CD4-positive, alpha-beta memory T cell (primary cell): Measurements from ENCODE around the gene ACOT6. TPM values are rescaled to one million over a fixed set of nuclear protein-coding genes. Genes with fewer than 3 reads are reported as not detected.
"Not testable (repeated sequence)": the region's sequence is repeated elsewhere in the genome, so short reads cannot be mapped to it uniquely, and the experiment has no call there.

Experiments used
- CTCF ChIA-PET: fragments of 350-600 bp; sonication (Branson Sonifier 250); formaldehyde crosslinking; loops from one replicate; lab custom pipeline; 2021; ENCODE audit warnings: inconsistent platforms; ENCODE audit not compliant: partially characterized antibody; lab: Charles Lee
- POLR2A ChIA-PET: fragments of 350-600 bp; sonication (Branson Sonifier 250); formaldehyde crosslinking; loops from one replicate; lab custom pipeline; 2021; ENCODE audit not compliant: partially characterized antibody; lab: Charles Lee
- DNase-seq, 5 donors: peaks; one replicate each; pipeline versions ENCODE4 v3.0.0 to v3.0.0-alpha.2; 2020 to 2022; ENCODE audit warnings: mixed read lengths in 1 of 5
- H3K27ac ChIP-seq: one replicate; pipeline ENCODE4 v1.7.0; 2013; ENCODE audit warnings: low read depth, low read length
- H3K27me3 ChIP-seq: 2 replicates; pipeline ENCODE4 v1.7.0; 2013; ENCODE audit warnings: mild to moderate bottlenecking, low read length, moderate library complexity; ENCODE audit not compliant: insufficient read depth
- H3K36me3 ChIP-seq: 2 replicates; pipeline ENCODE4 v1.7.0; 2013; ENCODE audit warnings: mild to moderate bottlenecking, low read length, moderate library complexity; ENCODE audit not compliant: insufficient read depth
- H3K4me1 ChIP-seq: 2 replicates; pipeline ENCODE4 v1.7.0; 2013; ENCODE audit warnings: mild to moderate bottlenecking, low read length, moderate library complexity; ENCODE audit not compliant: insufficient read depth
- H3K4me3 ChIP-seq, 2 donors: one replicate each; pipeline ENCODE4 v1.7.0; 2013; ENCODE audit warnings: low read length in 2 of 2, mild to moderate bottlenecking in 1 of 2
- H3K9me3 ChIP-seq, 2 donors: one replicate each; pipeline ENCODE4 v1.7.0; 2013; ENCODE audit warnings: low read length in 2 of 2, control low read depth in 1 of 2; ENCODE audit not compliant: control insufficient read depth in 1 of 2
- H3K27ac Mint-ChIP-seq, 7 donors: one replicate each; pipeline ENCODE4 v1.8.0; 2020 to 2021; ENCODE audit warnings: mixed read lengths in 7 of 7, mild to moderate bottlenecking in 6 of 7, inconsistent platforms in 3 of 7, moderate library complexity in 3 of 7
- H3K27me3 Mint-ChIP-seq, 2 donors: one replicate each; pipeline ENCODE4 v1.8.0; 2020 to 2021; ENCODE audit warnings: mixed read lengths in 2 of 2
- H3K36me3 Mint-ChIP-seq, 2 donors: one replicate each; pipeline ENCODE4 v1.8.0; 2020 to 2021; ENCODE audit warnings: mixed read lengths in 2 of 2, inconsistent platforms in 1 of 2, mild to moderate bottlenecking in 1 of 2
- H3K4me1 Mint-ChIP-seq, 4 donors: one replicate each; pipeline ENCODE4 v1.8.0; 2020 to 2021; ENCODE audit warnings: mixed read lengths in 4 of 4, mild to moderate bottlenecking in 1 of 4
- H3K4me3 Mint-ChIP-seq, 8 donors: one replicate each; pipeline ENCODE4 v1.8.0; 2020 to 2021; ENCODE audit warnings: mixed read lengths in 8 of 8, mild to moderate bottlenecking in 7 of 8, moderate library complexity in 6 of 8, inconsistent platforms in 3 of 8
- H3K9me3 Mint-ChIP-seq, 8 donors: one replicate each; pipeline ENCODE4 v1.8.0; 2020 to 2021; ENCODE audit warnings: mixed read lengths in 8 of 8, mild to moderate bottlenecking in 5 of 8, inconsistent platforms in 3 of 8, moderate library complexity in 1 of 8
- intact Hi-C: fragments of 100-400 bp; cut with micrococcal nuclease; formaldehyde crosslinking; loops from one replicate; pipeline ENCODE4 v1.15.1; 2023
- polyA plus RNA-seq, 2 donors: library from polyadenylated mRNA; unstranded; fragments of 300-500 nt; fragmentation: Illumina TruSeq; gene quantifications; one replicate each; pipeline ENCODE4 v1.2.3, GENCODE V29; 2021
- total RNA-seq, 2 experiments: library from RNA; stranded (reverse); gene quantifications; one replicate each; pipeline ENCODE4 v1.2.3, GENCODE V29; 2021

ACOT6 gene
- total and polyA plus RNA-seq, 4 experiments from 2014 or later, result not detected

DNA sequence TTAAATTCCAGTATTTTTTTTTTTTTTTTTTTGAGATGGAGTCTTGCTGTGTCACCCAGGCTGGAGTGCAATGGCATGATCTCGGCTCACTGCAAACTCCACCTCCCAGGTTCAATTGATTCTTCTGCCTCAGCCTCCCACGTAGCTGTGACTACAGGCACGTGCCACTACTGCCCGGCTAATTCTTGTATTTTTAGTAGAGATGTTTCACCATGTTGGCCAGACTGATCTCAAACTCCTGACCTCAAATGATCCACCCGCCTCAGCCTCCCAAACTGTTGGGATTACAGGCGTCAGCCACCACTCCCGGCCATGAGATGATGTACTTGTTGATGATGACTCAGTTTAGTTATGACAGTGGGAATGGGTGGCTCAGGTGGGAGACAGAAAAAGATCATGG, 38.1 kb upstream of the ACOT6 start:
- intact Hi-C loops, DNase-seq, H3K36me3 ChIP-seq, POLR2A ChIA-PET, H3K27me3 ChIP-seq, H3K9me3 ChIP-seq, H3K4me3 Mint-ChIP-seq, H3K27ac ChIP-seq, H3K4me3 ChIP-seq, H3K9me3 Mint-ChIP-seq, CTCF ChIA-PET, H3K27me3 Mint-ChIP-seq: not testable (repeated sequence)
- Mint-ChIP-seq H3K27ac (peak overlapping the region in 2 of 7 donors; percentile 29 to 55), H3K4me1 (peaks cover 3 to 15% (median 10%) of the 10 kb centered on the region in 4 donors), H3K36me3 (peaks cover 13 to 28% of the 10 kb centered on the region in 2 donors)
- peaks cover 14% of the 10 kb centered on the region for H3K4me1 ChIP-seq

- ChIA-PET CTCF (interaction anchor here (0.7 kb wide), 1 partner anchor 43 kb away, joined by 4 read pairs; no protein-coding TSS in a partner anchor), POLR2A (no interaction called here)
- H3K36me3 Mint-ChIP-seq, result peaks cover 19 to 28% of the 10 kb centered on the region in 2 donors
- Histone ChIP-seq H3K27ac (no peak overlapping the region), H3K4me1 (peaks cover 1% of the 10 kb centered on the region), H3K4me3 (no peak overlapping the region), H3K27me3 (no peaks in the 10 kb centered on the region), H3K36me3 (peaks cover 3% of the 10 kb centered on the region), H3K9me3 (no peaks in the 10 kb centered on the region)
- no peaks in the 10 kb centered on the region for H3K9me3 Mint-ChIP-seq
- intact Hi-C loops, result no loop called here
- no peak overlapping the region for H3K4me3 Mint-ChIP-seq
- no peaks in the 10 kb centered on the region for H3K4me1 Mint-ChIP-seq
- no peaks in the 10 kb centered on the region for H3K27me3 Mint-ChIP-seq
- DNase-seq, result no peak
- H3K27ac Mint-ChIP-seq, result no peak overlapping the region
Measured at GRCh38 chr14:73576391-73576790, 35.9 kb upstream of the ACOT6 start.

DNA sequence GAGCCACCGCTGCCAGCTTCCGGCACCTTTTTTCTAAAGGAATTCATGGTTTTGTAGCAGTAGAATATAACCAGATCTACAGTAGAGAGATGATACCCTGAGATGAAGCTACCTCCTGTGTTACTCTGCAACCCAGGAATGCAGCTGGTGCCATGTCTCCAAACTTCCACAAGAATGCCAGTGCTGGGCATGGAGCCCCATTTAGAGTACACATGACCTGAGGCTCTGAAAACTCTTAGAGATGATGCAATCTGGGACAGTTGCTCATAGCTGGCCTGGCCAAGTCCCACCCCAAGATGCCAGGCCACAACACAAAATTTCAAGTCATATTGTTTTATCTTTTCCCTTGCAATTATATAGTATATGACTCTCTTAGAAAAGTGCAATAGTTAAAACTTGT, 35.1 kb upstream of the ACOT6 start:
- H3K4me1 Mint-ChIP-seq, H3K27ac ChIP-seq, H3K27me3 Mint-ChIP-seq, DNase-seq, intact Hi-C loops, H3K36me3 ChIP-seq, H3K27me3 ChIP-seq, H3K9me3 Mint-ChIP-seq, H3K4me3 ChIP-seq, H3K27ac Mint-ChIP-seq, POLR2A ChIA-PET, H3K4me1 ChIP-seq, H3K4me3 Mint-ChIP-seq, H3K9me3 ChIP-seq: not testable (repeated sequence)
- H3K36me3 Mint-ChIP-seq, result peaks cover 18 to 29% of the 10 kb centered on the region in 2 donors
- CTCF ChIA-PET, result interaction anchor here (1.2 kb wide), 1 partner anchor 56 kb away, joined by 4 read pairs; no protein-coding TSS in a partner anchor

DNA sequence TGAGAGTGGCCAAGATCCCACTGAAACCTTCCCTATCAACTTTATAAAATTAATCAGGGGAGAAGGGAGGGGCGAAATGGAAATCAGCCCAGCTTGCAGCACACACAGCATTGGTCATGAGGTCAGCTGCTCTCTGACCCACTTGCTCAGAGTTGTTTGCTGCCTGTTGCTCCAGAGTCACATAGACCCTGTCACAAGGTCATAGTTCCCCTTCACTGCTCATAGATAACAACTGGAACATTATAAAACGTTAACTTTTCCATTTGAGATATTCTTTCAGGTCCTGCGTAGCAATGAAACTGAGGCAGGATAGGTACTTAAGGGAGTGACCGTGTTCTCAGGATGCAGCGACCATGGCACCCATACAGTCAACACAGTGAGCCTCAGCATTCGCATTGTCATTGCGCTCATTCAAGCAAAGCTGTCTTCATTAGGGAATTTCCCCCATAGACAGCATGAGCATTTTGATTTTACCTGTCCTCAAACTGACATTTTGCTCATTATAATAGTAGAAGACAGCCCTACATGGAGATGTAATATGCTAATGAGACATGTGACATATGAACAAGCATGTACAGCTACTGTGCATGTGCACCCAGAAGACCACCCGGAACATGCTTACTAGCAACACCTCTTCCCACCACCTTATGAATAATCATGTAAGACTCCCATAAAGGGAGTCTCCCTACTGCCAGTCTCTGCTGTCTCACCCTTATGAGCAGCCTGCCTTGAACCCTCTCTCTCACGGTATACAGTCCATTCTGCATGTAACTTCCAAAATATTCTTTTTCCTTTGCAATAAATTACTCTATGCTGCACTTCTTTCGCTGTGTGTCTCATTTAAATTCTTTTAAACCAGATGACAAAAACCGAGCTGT, 30.0 kb upstream of the ACOT6 start:
- H3K4me3 ChIP-seq, H3K27ac Mint-ChIP-seq, H3K9me3 Mint-ChIP-seq, H3K27me3 Mint-ChIP-seq, H3K27me3 ChIP-seq, H3K4me1 ChIP-seq, H3K9me3 ChIP-seq, POLR2A ChIA-PET, H3K4me3 Mint-ChIP-seq, H3K36me3 ChIP-seq, H3K27ac ChIP-seq, intact Hi-C loops, H3K4me1 Mint-ChIP-seq, DNase-seq: not testable (repeated sequence)
- CTCF ChIA-PET, result interaction anchor here (1.1 to 1.3 kb wide), 2 partner anchors 12 to 13 kb away, joined by 3 to 4 read pairs; partner anchors contain the start of gene ACOT2
- H3K36me3 Mint-ChIP-seq, result peaks cover 10 to 14% of the 10 kb centered on the region in 2 donors

DNA sequence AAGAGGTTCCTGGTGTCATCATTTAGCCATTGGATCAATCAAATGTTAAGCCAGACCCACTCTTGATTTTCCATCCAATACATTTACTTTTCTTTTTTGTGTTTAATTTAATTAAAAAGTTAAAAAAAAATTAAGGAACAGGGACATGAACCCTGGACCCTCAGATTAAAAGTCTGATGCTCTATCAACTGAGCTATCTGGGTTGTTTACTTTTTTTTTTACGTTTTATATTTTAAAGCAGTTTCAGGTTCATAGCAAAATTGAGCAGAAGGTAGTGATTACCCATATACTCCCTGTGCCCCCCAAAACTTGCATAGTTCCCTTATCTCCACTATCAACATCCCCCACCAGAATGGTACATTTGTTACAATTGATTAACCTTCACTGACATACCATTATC, 23.6 kb upstream of the ACOT6 start:
- Histone ChIP-seq H3K4me3 (no peak overlapping the region), H3K27me3 (no peaks in the 10 kb centered on the region), H3K9me3 (no peaks in the 10 kb centered on the region), H3K4me1 (peaks cover 10% of the 10 kb centered on the region), H3K36me3 (no peaks in the 10 kb centered on the region), H3K27ac (no peak overlapping the region)
- intact Hi-C loops, result loop anchor here (1.0 kb wide), 1 partner anchor 23 kb away; no protein-coding TSS in a partner anchor
- POLR2A ChIA-PET, result no interaction called here
- CTCF ChIA-PET, result interaction anchor here (2.1 to 2.5 kb wide), 2 partner anchors 19 to 24 kb away, joined by 9 to 18 read pairs; partner anchors contain the start of genes ACOT2 and ACOT6
- DNase-seq, result no peak
- H3K27ac Mint-ChIP-seq, result peak overlapping the region in 1 of 7 donors; percentile 5
- H3K9me3 Mint-ChIP-seq, result no peaks in the 10 kb centered on the region
- H3K36me3 Mint-ChIP-seq, result no peaks in the 10 kb centered on the region
- H3K27me3 Mint-ChIP-seq, result no peaks in the 10 kb centered on the region
- peaks cover 5 to 10% (median 6%) of the 10 kb centered on the region in 4 donors for H3K4me1 Mint-ChIP-seq
- no peak overlapping the region for H3K4me3 Mint-ChIP-seq

DNA sequence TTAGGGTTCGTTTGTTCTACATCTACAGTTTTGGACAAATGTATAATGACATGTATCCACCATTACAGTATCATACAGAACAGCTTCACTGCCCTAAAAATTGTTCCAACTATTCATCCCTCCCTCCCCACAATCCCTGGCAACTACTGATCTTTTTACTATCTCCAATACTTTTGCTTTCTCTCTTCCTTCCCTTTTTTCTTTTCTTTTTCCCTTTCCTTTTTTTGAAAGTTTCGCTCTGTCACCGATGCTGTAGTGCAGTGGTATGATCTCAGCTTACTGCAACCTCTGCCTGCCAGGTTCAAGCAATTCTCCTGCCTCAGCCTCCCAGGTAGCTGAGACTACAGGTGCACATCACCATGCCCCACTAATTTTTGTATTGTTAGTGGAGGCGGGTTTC, 23.2 kb upstream of the ACOT6 start:
- H3K27ac ChIP-seq, result no peak overlapping the region
- peak overlapping the region in 1 of 8 donors; percentile 12 for H3K4me3 Mint-ChIP-seq
- H3K27me3 Mint-ChIP-seq, result no peaks in the 10 kb centered on the region
- H3K4me3 ChIP-seq, result no peak overlapping the region
- ChIA-PET CTCF (interaction anchor here (0.7 to 2.5 kb wide), 3 partner anchors 19 to 24 kb away, joined by 3 to 18 read pairs (median 9); partner anchors contain the start of genes ACOT2 and ACOT6), POLR2A (interaction anchor here (1.8 to 4.4 kb wide), 2 partner anchors 20 to 23 kb away, joined by 8 to 93 read pairs; partner anchors contain the start of genes ACOT2 and ACOT6)
- peaks cover 5 to 10% (median 7%) of the 10 kb centered on the region in 4 donors for H3K4me1 Mint-ChIP-seq
- intact Hi-C loops, result loop anchor here (1.0 kb wide), 1 partner anchor 24 kb away; no protein-coding TSS in a partner anchor
- no peaks in the 10 kb centered on the region for H3K36me3 ChIP-seq
- no peaks in the 10 kb centered on the region for H3K9me3 ChIP-seq
- H3K27me3 ChIP-seq, result no peaks in the 10 kb centered on the region
- no peaks in the 10 kb centered on the region for H3K9me3 Mint-ChIP-seq
- no peaks in the 10 kb centered on the region for H3K36me3 Mint-ChIP-seq
- H3K27ac Mint-ChIP-seq, result peak overlapping the region in 2 of 7 donors; percentile 5 to 43
- no peak for DNase-seq
- H3K4me1 ChIP-seq, result peaks cover 10% of the 10 kb centered on the region

GRCh38 chr14:73590673-73591004, 21.7 kb upstream of the ACOT6 start:
- H3K27ac Mint-ChIP-seq, H3K4me3 ChIP-seq, H3K36me3 ChIP-seq, H3K9me3 Mint-ChIP-seq, H3K27ac ChIP-seq, H3K4me1 ChIP-seq, DNase-seq, H3K27me3 ChIP-seq, H3K9me3 ChIP-seq, H3K27me3 Mint-ChIP-seq, H3K36me3 Mint-ChIP-seq: not testable (repeated sequence)
- ChIA-PET POLR2A (interaction anchor here (1.8 to 4.4 kb wide), 3 partner anchors 21 to 261 kb away, joined by 8 to 93 read pairs (median 9); partner anchors contain the start of genes ACOT2, ACOT6 and PTGR2), CTCF (interaction anchor here (1.4 to 2.5 kb wide), 2 partner anchors 21 to 83 kb away, joined by 9 to 18 read pairs; partner anchors contain the start of gene ACOT2)
- intact Hi-C loops, result loop anchor here (5.0 kb wide), 1 partner anchor 42 kb away; no protein-coding TSS in a partner anchor
- peaks cover 5 to 10% (median 7%) of the 10 kb centered on the region in 4 donors for H3K4me1 Mint-ChIP-seq
- peak overlapping the region in 2 of 8 donors; percentile 83 to 84 for H3K4me3 Mint-ChIP-seq
